HepG2 (cell line): Measurements from ENCODE around the gene IP6K3. TPM values are rescaled to one million over a fixed set of nuclear protein-coding genes. Genes with fewer than 3 reads are reported as not detected.

Experiments used
- ESRRA ChIP-seq: sonication (generic); formaldehyde crosslinking; IDR thresholded peaks from 2 replicates; pipeline ENCODE4 v1.5.1; 2020; ENCODE audit warnings: mild to moderate bottlenecking, low read depth, missing genetic modification reagents
- JUN ChIP-seq: sonication (generic); formaldehyde crosslinking; IDR thresholded peaks from 2 replicates; pipeline ENCODE4 v1.4.0; 2020; ENCODE audit warnings: mild to moderate bottlenecking, missing genetic modification reagents
- MBNL3 ChIP-seq: fragments of 250-450 bp; sonication (Bioruptor Pico); conservative IDR thresholded peaks from 2 replicates; pipeline ENCODE4 v1.8.0; 2022; ENCODE audit warnings: mild to moderate bottlenecking, inconsistent platforms
- MIER2 ChIP-seq: IDR thresholded peaks from 2 replicates; pipeline ENCODE4 v1.6.1; 2016; ENCODE audit warnings: missing biosample characterization, missing genetic modification reagents
- MXI1 ChIP-seq: IDR thresholded peaks from 3 replicates; pipeline ENCODE4 v1.6.1; 2012; ENCODE audit warnings: low read depth, low read length, inconsistent platforms, borderline replicate concordance
- NAIF1 ChIP-seq: sonication (generic); formaldehyde crosslinking; IDR thresholded peaks from 2 replicates; pipeline ENCODE4 v1.5.0; 2020; ENCODE audit warnings: mild to moderate bottlenecking, missing genetic modification reagents, borderline replicate concordance
- NBN ChIP-seq: fragments of 450-650 bp; conservative IDR thresholded peaks from 2 replicates; pipeline ENCODE4 v1.6.1; 2017
- NFYC ChIP-seq: IDR thresholded peaks from 2 replicates; pipeline ENCODE4 v1.6.1; 2016; ENCODE audit warnings: missing genetic modification reagents, missing compliant biosample characterization
- NR2F1 ChIP-seq, 2 experiments: fragments of 450-650 bp in 1 of 2; formaldehyde crosslinking in 1 of 2; IDR thresholded peaks; 2 replicates each; pipeline versions ENCODE4 v1.5.0 to v1.6.1; 2016 to 2020; ENCODE audit warnings: mild to moderate bottlenecking in 1 of 2, missing compliant biosample characterization in 1 of 2, missing genetic modification reagents in 1 of 2, moderate library complexity in 1 of 2
- SUZ12 ChIP-seq: fragments of 150-350 bp; IDR thresholded peaks from 2 replicates; pipeline ENCODE4 v1.6.1; 2014; ENCODE audit warnings: low read depth, low read length
- TBL1XR1 ChIP-seq: fragments of 150-350 bp; IDR thresholded peaks from 2 replicates; pipeline ENCODE4 v1.6.1; 2014; ENCODE audit warnings: borderline replicate concordance, low read length; ENCODE audit not compliant: partially characterized antibody
- XBP1 ChIP-seq: sonication (generic); formaldehyde crosslinking; IDR thresholded peaks from 2 replicates; pipeline ENCODE4 v1.5.0; 2020; ENCODE audit warnings: missing genetic modification reagents
- ZNF160 ChIP-seq: sonication (generic); formaldehyde crosslinking; IDR thresholded peaks from 2 replicates; pipeline ENCODE4 v1.8.0; 2022; ENCODE audit warnings: mild to moderate bottlenecking, inconsistent platforms, missing genetic modification reagents
- ZNF256 ChIP-seq: sonication (generic); formaldehyde crosslinking; conservative IDR thresholded peaks from 2 replicates; pipeline ENCODE4 v1.4.0; 2020; ENCODE audit warnings: missing genetic modification reagents
- ZNF543 ChIP-seq: sonication (generic); formaldehyde crosslinking; IDR thresholded peaks from 2 replicates; pipeline ENCODE4 v1.4.0; 2020; ENCODE audit warnings: mild to moderate bottlenecking, missing genetic modification reagents
- ZNF598 ChIP-seq: sonication (generic); formaldehyde crosslinking; IDR thresholded peaks from 2 replicates; pipeline ENCODE4 v1.5.1; 2020; ENCODE audit warnings: mild to moderate bottlenecking, missing genetic modification reagents, borderline replicate concordance
- ZNF737 ChIP-seq: sonication (generic); formaldehyde crosslinking; IDR thresholded peaks from 2 replicates; pipeline ENCODE4 v1.5.0; 2020; ENCODE audit warnings: missing genetic modification reagents, mild to moderate bottlenecking, borderline replicate concordance
- ZNF746 ChIP-seq: sonication (generic); formaldehyde crosslinking; IDR thresholded peaks from 2 replicates; pipeline ENCODE4 v1.8.0; 2022; ENCODE audit warnings: mild to moderate bottlenecking, missing genetic modification reagents
- ZNF775 ChIP-seq: sonication (generic); formaldehyde crosslinking; IDR thresholded peaks from 2 replicates; pipeline ENCODE4 v1.4.0; 2020; ENCODE audit warnings: missing genetic modification reagents, mild to moderate bottlenecking, moderate library complexity, borderline replicate concordance
- polyA plus RNA-seq, 8 experiments: library from polyadenylated mRNA; depleted of rRNA in 3 of 8; stranded (reverse) in 7 of 8; unstranded in 1 of 8; fragments of >200 nt; fragmentation: Illumina TruSeq in 4 of 8; extraction: Trizol in 4 of 8; gene quantifications; 2 replicates each; pipeline versions ENCODE4 v1.2.1 to v1.2.3, GENCODE V29; 2011 to 2016; ENCODE audit warnings: low read depth in 4 of 8, missing spikeins in 1 of 8, mixed read lengths in 1 of 8; ENCODE audit not compliant: insufficient read depth in 1 of 8
- total RNA-seq, 5 experiments: library from RNA; depleted of rRNA; stranded (reverse); fragments of >200 nt; fragmentation: Illumina TruSeq; extraction: Trizol; gene quantifications; 2 replicates each; pipeline ENCODE4 v1.2.3, GENCODE V29; 2016; ENCODE audit warnings: low read depth in 1 of 5
- TF ChIP-seq, protein P1 (sequence below): sonication (generic); formaldehyde crosslinking; IDR thresholded peaks from 2 replicates; pipeline ENCODE4 v1.4.0; 2020; ENCODE audit warnings: mild to moderate bottlenecking, missing genetic modification reagents
- TF ChIP-seq, protein P2 (sequence below): IDR thresholded peaks from 2 replicates; pipeline ENCODE4 v1.6.1; 2018; ENCODE audit warnings: missing genetic modification reagents, mild to moderate bottlenecking, missing compliant biosample characterization
- TF ChIP-seq, protein P3 (sequence below): sonication (generic); formaldehyde crosslinking; IDR thresholded peaks from 2 replicates; pipeline ENCODE4 v1.5.0; 2020; ENCODE audit warnings: missing genetic modification reagents
- TF ChIP-seq, protein P4 (sequence below): sonication (generic); formaldehyde crosslinking; IDR thresholded peaks from 2 replicates; pipeline ENCODE4 v1.4.0; 2020; ENCODE audit warnings: missing genetic modification reagents
- TF ChIP-seq, protein P5 (sequence below): sonication (generic); formaldehyde crosslinking; conservative IDR thresholded peaks from 2 replicates; pipeline ENCODE4 v1.8.0; 2022; ENCODE audit warnings: low read depth, missing genetic modification reagents

IP6K3 gene
- total and polyA plus RNA-seq, 2 of the 13 experiments (the other 11 are each of a cell fraction or from before 2014, with no cell fraction given) = 0.11 to 0.18 TPM

DNA sequence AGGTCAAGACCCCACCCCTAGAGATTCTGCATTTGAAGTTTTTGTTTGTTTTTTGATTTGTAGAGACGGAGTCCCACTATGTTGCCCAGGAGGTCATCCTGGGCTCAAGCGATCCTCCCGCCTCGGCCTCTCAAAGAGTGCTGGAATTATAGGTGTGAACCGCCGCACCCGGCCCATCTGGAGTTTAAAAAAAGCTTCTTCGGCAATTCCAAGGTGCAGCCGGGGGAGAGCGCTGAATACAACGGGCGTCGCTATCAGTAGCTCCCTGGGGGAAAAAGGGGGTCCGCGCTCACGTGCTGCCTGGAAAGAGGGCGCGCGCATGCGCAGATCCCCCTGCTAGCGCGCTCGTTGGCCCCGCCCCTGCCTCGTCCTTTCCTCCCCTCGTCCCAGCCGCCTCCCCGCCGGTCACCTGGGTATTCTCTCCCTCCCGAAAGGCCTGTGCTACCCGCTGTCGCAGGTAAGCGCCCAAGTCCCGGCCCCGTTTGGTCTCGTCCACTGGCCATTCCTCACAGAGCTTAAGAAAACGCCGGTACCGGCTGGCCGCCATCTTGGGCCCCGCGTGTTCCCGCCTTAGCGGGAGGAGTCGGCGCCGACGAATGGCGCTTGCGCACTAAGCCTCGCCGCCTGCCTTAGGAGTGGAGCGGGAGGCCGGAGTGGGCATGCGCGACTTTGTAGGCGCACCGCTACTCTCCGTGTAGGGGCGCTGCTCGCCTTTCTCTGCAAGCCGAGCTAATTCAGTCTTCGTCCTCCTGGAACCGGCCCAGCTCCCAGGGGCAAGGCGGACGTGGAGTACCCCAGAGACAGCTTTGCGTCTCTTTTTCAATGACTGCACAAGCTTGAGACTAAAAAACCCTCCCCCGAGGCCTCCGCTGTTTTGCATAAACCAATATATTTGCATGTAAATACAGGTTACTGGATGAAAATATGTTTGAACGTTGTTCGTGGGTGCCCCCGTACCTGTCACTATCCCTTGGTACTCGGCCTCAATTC lies 35.3 kb downstream of the IP6K3 start, which contains the start of gene UQCC2 (continued):
- TF ChIP-seq TBL1XR1 (peak; percentile 49), SUZ12 (no peak), ESRRA (CRISPR knock-in tag) (peak; percentile 55; the same call in 1 of the 2 replicates), ZNF256 (CRISPR knock-in tag) (peak; percentile 83; the same call in 1 of the 2 replicates), MBNL3 (no peak), ZNF775 (CRISPR knock-in tag) (no peak), ZNF543 (peak; percentile 95), ZNF737 (CRISPR knock-in tag) (no peak; the same call in 1 of the 2 replicates), ZNF746 (CRISPR knock-in tag) (no peak), NAIF1 (0 out of 2 replicates have a peak, but pooled peaks have one; percentile 85), ZNF160 (peak; percentile 91), ZNF598 (CRISPR knock-in tag) (peak; percentile 91), MXI1 (peak; percentile 64; the same call in 1 of the 3 replicates), NR2F1 (CRISPR knock-in tag; IDR thresholded peaks at IDR 0.05) (no peak; a peak in 1 of 4 replicates), NBN (no peak), JUN (CRISPR knock-in tag) (0 out of 2 replicates have a peak, but pooled peaks have one; percentile 75), XBP1 (CRISPR knock-in tag) (no peak), NFYC (CRISPR knock-in tag) (no peak), MIER2 (peak; percentile 48; the same call in 1 of the 2 replicates)
- TF ChIP-seq, protein P1, sequence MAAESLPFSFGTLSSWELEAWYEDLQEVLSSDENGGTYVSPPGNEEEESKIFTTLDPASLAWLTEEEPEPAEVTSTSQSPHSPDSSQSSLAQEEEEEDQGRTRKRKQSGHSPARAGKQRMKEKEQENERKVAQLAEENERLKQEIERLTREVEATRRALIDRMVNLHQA (CRISPR knock-in tag) = no peak
- TF ChIP-seq, protein P2, sequence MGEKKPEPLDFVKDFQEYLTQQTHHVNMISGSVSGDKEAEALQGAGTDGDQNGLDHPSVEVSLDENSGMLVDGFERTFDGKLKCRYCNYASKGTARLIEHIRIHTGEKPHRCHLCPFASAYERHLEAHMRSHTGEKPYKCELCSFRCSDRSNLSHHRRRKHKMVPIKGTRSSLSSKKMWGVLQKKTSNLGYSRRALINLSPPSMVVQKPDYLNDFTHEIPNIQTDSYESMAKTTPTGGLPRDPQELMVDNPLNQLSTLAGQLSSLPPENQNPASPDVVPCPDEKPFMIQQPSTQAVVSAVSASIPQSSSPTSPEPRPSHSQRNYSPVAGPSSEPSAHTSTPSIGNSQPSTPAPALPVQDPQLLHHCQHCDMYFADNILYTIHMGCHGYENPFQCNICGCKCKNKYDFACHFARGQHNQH (CRISPR knock-in tag) = peak; percentile 65
- TF ChIP-seq, protein P3, sequence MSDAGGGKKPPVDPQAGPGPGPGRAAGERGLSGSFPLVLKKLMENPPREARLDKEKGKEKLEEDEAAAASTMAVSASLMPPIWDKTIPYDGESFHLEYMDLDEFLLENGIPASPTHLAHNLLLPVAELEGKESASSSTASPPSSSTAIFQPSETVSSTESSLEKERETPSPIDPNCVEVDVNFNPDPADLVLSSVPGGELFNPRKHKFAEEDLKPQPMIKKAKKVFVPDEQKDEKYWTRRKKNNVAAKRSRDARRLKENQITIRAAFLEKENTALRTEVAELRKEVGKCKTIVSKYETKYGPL (CRISPR knock-in tag) = no peak; the same call in 1 of the 2 replicates
- TF ChIP-seq, protein P4, sequence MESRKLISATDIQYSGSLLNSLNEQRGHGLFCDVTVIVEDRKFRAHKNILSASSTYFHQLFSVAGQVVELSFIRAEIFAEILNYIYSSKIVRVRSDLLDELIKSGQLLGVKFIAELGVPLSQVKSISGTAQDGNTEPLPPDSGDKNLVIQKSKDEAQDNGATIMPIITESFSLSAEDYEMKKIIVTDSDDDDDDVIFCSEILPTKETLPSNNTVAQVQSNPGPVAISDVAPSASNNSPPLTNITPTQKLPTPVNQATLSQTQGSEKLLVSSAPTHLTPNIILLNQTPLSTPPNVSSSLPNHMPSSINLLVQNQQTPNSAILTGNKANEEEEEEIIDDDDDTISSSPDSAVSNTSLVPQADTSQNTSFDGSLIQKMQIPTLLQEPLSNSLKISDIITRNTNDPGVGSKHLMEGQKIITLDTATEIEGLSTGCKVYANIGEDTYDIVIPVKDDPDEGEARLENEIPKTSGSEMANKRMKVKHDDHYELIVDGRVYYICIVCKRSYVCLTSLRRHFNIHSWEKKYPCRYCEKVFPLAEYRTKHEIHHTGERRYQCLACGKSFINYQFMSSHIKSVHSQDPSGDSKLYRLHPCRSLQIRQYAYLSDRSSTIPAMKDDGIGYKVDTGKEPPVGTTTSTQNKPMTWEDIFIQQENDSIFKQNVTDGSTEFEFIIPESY = no peak
- TF ChIP-seq, protein P5, sequence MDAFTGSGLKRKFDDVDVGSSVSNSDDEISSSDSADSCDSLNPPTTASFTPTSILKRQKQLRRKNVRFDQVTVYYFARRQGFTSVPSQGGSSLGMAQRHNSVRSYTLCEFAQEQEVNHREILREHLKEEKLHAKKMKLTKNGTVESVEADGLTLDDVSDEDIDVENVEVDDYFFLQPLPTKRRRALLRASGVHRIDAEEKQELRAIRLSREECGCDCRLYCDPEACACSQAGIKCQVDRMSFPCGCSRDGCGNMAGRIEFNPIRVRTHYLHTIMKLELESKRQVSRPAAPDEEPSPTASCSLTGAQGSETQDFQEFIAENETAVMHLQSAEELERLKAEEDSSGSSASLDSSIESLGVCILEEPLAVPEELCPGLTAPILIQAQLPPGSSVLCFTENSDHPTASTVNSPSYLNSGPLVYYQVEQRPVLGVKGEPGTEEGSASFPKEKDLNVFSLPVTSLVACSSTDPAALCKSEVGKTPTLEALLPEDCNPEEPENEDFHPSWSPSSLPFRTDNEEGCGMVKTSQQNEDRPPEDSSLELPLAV (CRISPR knock-in tag) = no peak
